K562 (cell line): ENCODE measurements around the gene ATE1. TPM values are rescaled to one million over a fixed set of nuclear protein-coding genes. Genes with fewer than 3 reads are reported as not detected.

Source experiments
- ATAC-seq: fragments of 200-7000 bp; cut with Tn5 transposase; 3 replicates; pipeline ENCODE4 v1.9.1; 2020; ENCODE audit warnings: moderate library complexity
- BruUV-seq: library from RNA; stranded (reverse); fragments of 400-500 nt; replicated peaks from 2 replicates; lab custom pipeline; 2021; lab: Mats Ljungman, UMichigan
- CTCF ChIA-PET: fragments of 300-600 bp; formaldehyde crosslinking; extraction: SDS; loops from one replicate; lab custom pipeline; 2021; ENCODE audit warnings: low intra/inter-chr PET ratio; lab: Yijun Ruan, JAX
- POLR2A ChIA-PET: fragments of 300-600, 350-650 bp; sonication (Branson Sonifier 250); formaldehyde crosslinking; extraction: SDS; loops from one replicate; lab custom pipeline; 2021; ENCODE audit warnings: antibody characterized with exemption, inconsistent platforms; lab: Yijun Ruan, JAX
- DNase-seq, 4 experiments: peaks; one replicate each; pipeline versions ENCODE4 v3.0.0 to v3.0.0-alpha.2; 2011 to 2018; ENCODE audit warnings: low spot score in 3 of 4, mixed read lengths in 3 of 4; ENCODE audit errors: extremely low read depth in 1 of 4
- FAIRE-seq: peaks from 2 replicates; lab custom pipeline; 2011; peaks lifted over from hg19 to GRCh38; lab: Jason Lieb, UNC
- H2AFZ ChIP-seq: 2 replicates; pipeline ENCODE4 v1.6.0; 2011; ENCODE audit warnings: low read depth, low read length, control low read depth, inconsistent platforms
- H3K27ac ChIP-seq: fragments of 200-600 bp; 3 replicates; pipeline ENCODE4 v1.8.0; 2011; ENCODE audit warnings: low read depth, mild to moderate bottlenecking, control low read depth, inconsistent platforms, low read length, moderate library complexity, mixed read lengths; ENCODE audit errors: extremely low read depth
- H3K27me3 ChIP-seq, 2 experiments: fragments of 300-600 bp in 1 of 2; 2 replicates in 1 of 2; 3 replicates in 1 of 2; pipeline versions ENCODE4 v1.6.0 to v1.8.0; 2011; ENCODE audit warnings: inconsistent platforms in 2 of 2, low read length in 2 of 2, mild to moderate bottlenecking in 1 of 2, mixed read lengths in 1 of 2, moderate library complexity in 1 of 2; ENCODE audit not compliant: control insufficient read depth in 2 of 2, insufficient read depth in 2 of 2
- H3K36me3 ChIP-seq: fragments of 300-600 bp; 3 replicates; pipeline ENCODE4 v1.8.0; 2011; ENCODE audit warnings: mild to moderate bottlenecking, low read length, inconsistent platforms; ENCODE audit not compliant: control insufficient read depth, insufficient read depth
- H3K4me1 ChIP-seq, 2 experiments: fragments of 200-600 bp in 1 of 2; replicated peaks in 1 of 2; 2 replicates in 1 of 2; 3 replicates in 1 of 2; pipeline versions ENCODE4 v1.5.1 to v1.8.0; 2011; ENCODE audit warnings: inconsistent platforms in 2 of 2, low read length in 2 of 2, mild to moderate bottlenecking in 1 of 2, mixed read lengths in 1 of 2, moderate library complexity in 1 of 2; ENCODE audit not compliant: control insufficient read depth in 2 of 2, insufficient read depth in 2 of 2
- H3K4me2 ChIP-seq: 2 replicates; pipeline ENCODE4 v1.6.1; 2011; ENCODE audit warnings: low read length, control low read depth, inconsistent platforms, mixed read lengths; ENCODE audit not compliant: insufficient read depth
- H3K4me3 ChIP-seq: fragments of 200-600 bp; sonication (generic), shearing (Covaris generic); 2 replicates; pipeline ENCODE4 v1.5.1; 2016; ENCODE audit warnings: control low read depth, inconsistent platforms
- H3K79me2 ChIP-seq: fragments of 200-600 bp; 3 replicates; pipeline ENCODE4 v1.8.0; 2011; ENCODE audit warnings: low read length, inconsistent platforms; ENCODE audit not compliant: control insufficient read depth, insufficient read depth
- H3K9ac ChIP-seq, 2 experiments: 2 replicates each; pipeline versions ENCODE4 v1.6.0 to v1.6.1; 2011; ENCODE audit warnings: low read depth in 2 of 2, low read length in 2 of 2, control low read depth in 1 of 2, inconsistent platforms in 1 of 2, mild to moderate bottlenecking in 1 of 2, mixed read lengths in 1 of 2; ENCODE audit not compliant: insufficient read depth in 1 of 2
- H3K9me1 ChIP-seq: one replicate; pipeline ENCODE4 v1.6.0; 2011; ENCODE audit warnings: inconsistent platforms, mild to moderate bottlenecking, low read length, moderate library complexity; ENCODE audit not compliant: control insufficient read depth, insufficient read depth
- H3K9me3 ChIP-seq: replicated peaks from 2 replicates; pipeline ENCODE4 v1.5.1; 2011; ENCODE audit warnings: low read depth, low read length, inconsistent platforms; ENCODE audit not compliant: control insufficient read depth, insufficient read depth
- H4K20me1 ChIP-seq: replicated peaks from 2 replicates; pipeline ENCODE4 v1.6.1; 2011; ENCODE audit warnings: low read length, inconsistent platforms, mixed read lengths; ENCODE audit not compliant: control insufficient read depth, insufficient read depth
- ESRRB ChIP-seq: fragments of 250-450 bp; sonication (Bioruptor Pico); IDR thresholded peaks from 2 replicates; pipeline ENCODE4 v1.5.0; 2020; ENCODE audit warnings: mild to moderate bottlenecking, moderate library complexity, borderline replicate concordance
- MAFG ChIP-seq: fragments of 450-650 bp; conservative IDR thresholded peaks from 2 replicates; pipeline ENCODE4 v1.6.1; 2016; ENCODE audit warnings: missing genetic modification characterization, missing compliant biosample characterization
- MEF2D ChIP-seq: conservative IDR thresholded peaks from 2 replicates; pipeline ENCODE4 v1.6.1; 2016; ENCODE audit warnings: low read depth, missing genetic modification characterization, missing compliant biosample characterization
- NBN ChIP-seq: fragments of 450-650 bp; IDR thresholded peaks from 2 replicates; pipeline ENCODE4 v1.6.1; 2016; ENCODE audit warnings: low read depth, mild to moderate bottlenecking
- POLR2AphosphoS2 ChIP-seq: IDR thresholded peaks from 2 replicates; pipeline ENCODE4 v1.6.1; 2012; ENCODE audit warnings: low read length, improper control_type of control experiment
- SP1 ChIP-seq: sonication (generic); formaldehyde crosslinking; IDR thresholded peaks from 2 replicates; pipeline ENCODE4 v1.8.1; 2022; ENCODE audit warnings: mild to moderate bottlenecking, missing genetic modification reagents
- TAL1 ChIP-seq: fragments of 450-650 bp; IDR thresholded peaks from 2 replicates; pipeline ENCODE4 v1.6.1; 2016; ENCODE audit warnings: mild to moderate bottlenecking
- TOE1 ChIP-seq, 2 experiments: fragments of 450-650 bp in 1 of 2; sonication (generic) in 1 of 2; formaldehyde crosslinking in 1 of 2; IDR thresholded peaks; 2 replicates each; pipeline versions ENCODE4 v1.7.1 to v1.8.0; 2016 to 2022; ENCODE audit warnings: borderline replicate concordance in 2 of 2, mild to moderate bottlenecking in 2 of 2, antibody characterized with exemption in 1 of 2, inconsistent platforms in 1 of 2, low read depth in 1 of 2, missing genetic modification reagents in 1 of 2, moderate library complexity in 1 of 2
- ZNF175 ChIP-seq: fragments of 200-800 bp; sonication (Bioruptor generic); IDR thresholded peaks from 2 replicates; pipeline ENCODE4 v1.6.1; 2016; ENCODE audit warnings: low read depth, mild to moderate bottlenecking, missing genetic modification characterization, missing compliant biosample characterization
- ZNF507 ChIP-seq: conservative IDR thresholded peaks from 2 replicates; pipeline ENCODE4 v1.6.1; 2017; ENCODE audit warnings: missing genetic modification characterization, missing compliant biosample characterization
- WGBS: fragments of 100-300 bp; shearing (Covaris generic); methylation state at CpG from one replicate; pipeline ENCODE4 v1.1.6; 2016; ENCODE audit warnings: low coverage, mixed read lengths; ENCODE audit not compliant: insufficient coverage; ENCODE audit errors: missing lambda C conversion rate; 5-methylcytosine and 5-hydroxymethylcytosine counted together
- in situ Hi-C: fragments of 300-500 bp; cut with MboI; formaldehyde crosslinking; loops from 4 replicates; pipeline ENCODE4 v1.15.0; 2018; ENCODE audit warnings: inconsistent platforms, mixed read lengths
- intact Hi-C: fragments of 100-400 bp; cut with micrococcal nuclease; formaldehyde crosslinking; loops from 2 replicates; pipeline ENCODE4 v1.14.2; 2022
- polyA plus RNA-seq, 8 experiments: library from polyadenylated mRNA; depleted of rRNA in 4 of 8; stranded (reverse) in 5 of 8; unstranded in 3 of 8; fragments of >200 nt; fragmentation: Nextera tagmentation in 2 of 8; fragmentation: Illumina TruSeq in 1 of 8; extraction: Ambion mirVana in 2 of 8; extraction: Trizol in 1 of 8; gene quantifications; 2 replicates each; pipeline versions ENCODE4 v1.2.1 to v1.2.3, GENCODE V29; 2011 to 2014; ENCODE audit warnings: inconsistent platforms in 1 of 8, missing spikeins in 1 of 8
- total RNA-seq, 7 experiments: library from RNA; depleted of rRNA in 6 of 7; stranded (reverse); fragments of >200 nt in 6 of 7; fragmentation: Illumina TruSeq in 2 of 7; extraction: Trizol in 2 of 7; gene quantifications; 2 replicates each; pipeline versions ENCODE4 v1.2.1 to v1.2.3, GENCODE V29; 2011 to 2021; ENCODE audit warnings: low replicate concordance in 1 of 7
- TF ChIP-seq, protein P1 (sequence below): fragments of 450-650 bp; formaldehyde crosslinking; conservative IDR thresholded peaks from 2 replicates; pipeline ENCODE4 v1.4.0; 2022; ENCODE audit warnings: mild to moderate bottlenecking, missing genetic modification characterization
- TF ChIP-seq, protein P2 (sequence below): fragments of 250-450 bp; sonication (Bioruptor Pico); IDR thresholded peaks from 2 replicates; pipeline ENCODE4 v1.8.0; 2021; ENCODE audit warnings: borderline replicate concordance, mild to moderate bottlenecking, moderate library complexity; ENCODE audit not compliant: poor library complexity, severe bottlenecking
- TF ChIP-seq, protein P3 (sequence below): fragments of 250-450 bp; sonication (Bioruptor Pico); IDR thresholded peaks from 2 replicates; pipeline ENCODE4 v1.5.0; 2020; ENCODE audit warnings: mild to moderate bottlenecking
- TF ChIP-seq, protein P4 (sequence below), 2 experiments: fragments of 200-800 bp in 1 of 2; sonication (Bioruptor generic) in 1 of 2; sonication (generic) in 1 of 2; formaldehyde crosslinking in 1 of 2; IDR thresholded peaks in 1 of 2; conservative IDR thresholded peaks in 1 of 2; 2 replicates each; pipeline versions ENCODE4 v1.5.0 to v1.6.1; 2016 to 2020; ENCODE audit warnings: missing compliant biosample characterization in 1 of 2, missing genetic modification characterization in 1 of 2, missing genetic modification reagents in 1 of 2
- TF ChIP-seq, protein P5 (sequence below): sonication (generic); formaldehyde crosslinking; IDR thresholded peaks from 2 replicates; pipeline ENCODE4 v1.9.0; 2022; ENCODE audit warnings: mild to moderate bottlenecking, missing genetic modification reagents

The ATE1 gene
- total and polyA plus RNA-seq, 9 of the 15 experiments (the other 6 are each of a cell fraction or from before 2014, with no cell fraction given) = 3.0 to 14.2 (median 8.8) TPM

DNA sequence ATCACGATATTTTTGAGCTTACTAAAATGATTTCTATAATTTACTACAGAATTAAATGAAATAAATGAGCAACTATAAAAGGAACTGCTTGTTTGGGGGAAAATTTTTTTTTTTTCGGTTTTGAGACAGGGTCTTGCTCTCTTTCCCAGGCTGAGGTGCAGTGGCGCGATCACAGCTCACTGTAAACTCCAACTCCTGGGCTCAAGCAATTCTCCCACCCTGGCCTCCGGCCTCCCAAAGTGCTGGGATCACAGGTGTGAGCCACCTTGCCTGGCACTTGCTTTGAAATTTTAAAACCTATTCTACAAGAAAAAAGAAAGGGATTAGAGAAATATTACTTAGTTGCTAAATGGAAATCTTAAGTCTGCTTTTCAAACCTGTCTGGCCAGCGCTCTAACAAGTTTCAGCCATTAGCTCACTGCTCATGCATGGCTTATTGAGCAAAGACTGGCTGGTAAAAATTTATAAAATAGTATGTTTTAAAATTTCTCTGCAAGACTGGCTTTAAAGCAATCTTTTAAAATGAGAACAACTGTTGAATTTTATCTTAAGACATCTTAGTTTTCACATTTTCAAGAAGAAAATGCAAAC is 144.0 kb downstream of the ATE1 start:
- ChIA-PET CTCF (no interaction called here), POLR2A (no interaction called here)
- no peak overlapping the region for H3K4me2 ChIP-seq
- in situ Hi-C loops = no loop called here
- no peaks in the 10 kb centered on the region for H3K27me3 ChIP-seq
- 62% methylated on average over 5 of the region's 6 CpGs for WGBS
- no peaks in the 10 kb centered on the region for H3K4me1 ChIP-seq
- H3K36me3 ChIP-seq = no peaks in the 10 kb centered on the region
- no peak for TF ChIP-seq ZNF507 (tag)
- TF ChIP-seq, protein P1, sequence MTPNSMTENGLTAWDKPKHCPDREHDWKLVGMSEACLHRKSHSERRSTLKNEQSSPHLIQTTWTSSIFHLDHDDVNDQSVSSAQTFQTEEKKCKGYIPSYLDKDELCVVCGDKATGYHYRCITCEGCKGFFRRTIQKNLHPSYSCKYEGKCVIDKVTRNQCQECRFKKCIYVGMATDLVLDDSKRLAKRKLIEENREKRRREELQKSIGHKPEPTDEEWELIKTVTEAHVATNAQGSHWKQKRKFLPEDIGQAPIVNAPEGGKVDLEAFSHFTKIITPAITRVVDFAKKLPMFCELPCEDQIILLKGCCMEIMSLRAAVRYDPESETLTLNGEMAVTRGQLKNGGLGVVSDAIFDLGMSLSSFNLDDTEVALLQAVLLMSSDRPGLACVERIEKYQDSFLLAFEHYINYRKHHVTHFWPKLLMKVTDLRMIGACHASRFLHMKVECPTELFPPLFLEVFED (CRISPR knock-in tag) = no peak
- TF ChIP-seq NBN = no peak
- TF ChIP-seq TOE1 (IDR thresholded peaks at IDR 0.05; ENCODE audit: borderline replicate concordance) = no peak
- TF ChIP-seq TOE1 (CRISPR knock-in tag; IDR thresholded peaks at IDR 0.05; ENCODE audit: borderline replicate concordance, low read depth) = no peak
- TF ChIP-seq MAFG (tag) = no peak
- TF ChIP-seq ZNF175 (CRISPR knock-in tag) = no peak
- TF ChIP-seq MEF2D (tag) = no peak
- TF ChIP-seq, protein P2, sequence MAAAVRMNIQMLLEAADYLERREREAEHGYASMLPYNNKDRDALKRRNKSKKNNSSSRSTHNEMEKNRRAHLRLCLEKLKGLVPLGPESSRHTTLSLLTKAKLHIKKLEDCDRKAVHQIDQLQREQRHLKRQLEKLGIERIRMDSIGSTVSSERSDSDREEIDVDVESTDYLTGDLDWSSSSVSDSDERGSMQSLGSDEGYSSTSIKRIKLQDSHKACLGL (CRISPR knock-in tag) = no peak
- TF ChIP-seq, protein P3, sequence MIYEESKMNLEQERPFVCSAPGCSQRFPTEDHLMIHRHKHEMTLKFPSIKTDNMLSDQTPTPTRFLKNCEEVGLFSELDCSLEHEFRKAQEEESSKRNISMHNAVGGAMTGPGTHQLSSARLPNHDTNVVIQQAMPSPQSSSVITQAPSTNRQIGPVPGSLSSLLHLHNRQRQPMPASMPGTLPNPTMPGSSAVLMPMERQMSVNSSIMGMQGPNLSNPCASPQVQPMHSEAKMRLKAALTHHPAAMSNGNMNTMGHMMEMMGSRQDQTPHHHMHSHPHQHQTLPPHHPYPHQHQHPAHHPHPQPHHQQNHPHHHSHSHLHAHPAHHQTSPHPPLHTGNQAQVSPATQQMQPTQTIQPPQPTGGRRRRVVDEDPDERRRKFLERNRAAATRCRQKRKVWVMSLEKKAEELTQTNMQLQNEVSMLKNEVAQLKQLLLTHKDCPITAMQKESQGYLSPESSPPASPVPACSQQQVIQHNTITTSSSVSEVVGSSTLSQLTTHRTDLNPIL (CRISPR knock-in tag) = no peak
- TF ChIP-seq POLR2AphosphoS2 = no peak
- TF ChIP-seq TAL1 = no peak
- no peak for TF ChIP-seq SP1 (CRISPR knock-in tag)
- TF ChIP-seq, protein P4, sequence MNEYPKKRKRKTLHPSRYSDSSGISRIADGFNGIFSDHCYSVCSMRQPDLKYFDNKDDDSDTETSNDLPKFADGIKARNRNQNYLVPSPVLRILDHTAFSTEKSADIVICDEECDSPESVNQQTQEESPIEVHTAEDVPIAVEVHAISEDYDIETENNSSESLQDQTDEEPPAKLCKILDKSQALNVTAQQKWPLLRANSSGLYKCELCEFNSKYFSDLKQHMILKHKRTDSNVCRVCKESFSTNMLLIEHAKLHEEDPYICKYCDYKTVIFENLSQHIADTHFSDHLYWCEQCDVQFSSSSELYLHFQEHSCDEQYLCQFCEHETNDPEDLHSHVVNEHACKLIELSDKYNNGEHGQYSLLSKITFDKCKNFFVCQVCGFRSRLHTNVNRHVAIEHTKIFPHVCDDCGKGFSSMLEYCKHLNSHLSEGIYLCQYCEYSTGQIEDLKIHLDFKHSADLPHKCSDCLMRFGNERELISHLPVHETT (CRISPR knock-in tag; conservative IDR thresholded peaks at IDR 0.05 in 1 of 2, IDR thresholded peaks at IDR 0.05 in 1 of 2) = no peak
- TF ChIP-seq, protein P5, sequence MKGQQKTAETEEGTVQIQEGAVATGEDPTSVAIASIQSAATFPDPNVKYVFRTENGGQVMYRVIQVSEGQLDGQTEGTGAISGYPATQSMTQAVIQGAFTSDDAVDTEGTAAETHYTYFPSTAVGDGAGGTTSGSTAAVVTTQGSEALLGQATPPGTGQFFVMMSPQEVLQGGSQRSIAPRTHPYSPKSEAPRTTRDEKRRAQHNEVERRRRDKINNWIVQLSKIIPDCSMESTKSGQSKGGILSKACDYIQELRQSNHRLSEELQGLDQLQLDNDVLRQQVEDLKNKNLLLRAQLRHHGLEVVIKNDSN (CRISPR knock-in tag) = no peak
- no peak for TF ChIP-seq ESRRB
- H2AFZ ChIP-seq = no peak overlapping the region
- no peaks in the 10 kb centered on the region for H3K9me1 ChIP-seq
- no peak overlapping the region for H3K27ac ChIP-seq
- H3K9ac ChIP-seq = no peak overlapping the region
- FAIRE-seq (no peak), DNase-seq (no peak), ATAC-seq (no peak)
- intact Hi-C loops = no loop called here
- no TSS peak for BruUV-seq
- H3K79me2 ChIP-seq = no peaks in the 10 kb centered on the region
- no peaks in the 10 kb centered on the region for H3K9me3 ChIP-seq
- no peaks in the 10 kb centered on the region for H4K20me1 ChIP-seq
- no peak overlapping the region for H3K4me3 ChIP-seq
